PC-3 (cell line): ENCODE data around the gene CTNNBIP1.

Experiments used
- EZH2 ChIP-seq: fragments of 300-600 bp; sonication (generic); IDR thresholded peaks from one replicate; pipeline ENCODE4 v1.6.1; 2017; ENCODE audit warnings: antibody characterized with exemption, mild to moderate bottlenecking, low read length; ENCODE audit not compliant: unreplicated experiment
- TF ChIP-seq, protein P1 (sequence below): fragments of 300-600 bp; sonication (generic); conservative IDR thresholded peaks from 2 replicates; pipeline ENCODE4 v1.5.1; 2017; ENCODE audit warnings: antibody characterized with exemption, low read depth, mild to moderate bottlenecking, low read length

DNA sequence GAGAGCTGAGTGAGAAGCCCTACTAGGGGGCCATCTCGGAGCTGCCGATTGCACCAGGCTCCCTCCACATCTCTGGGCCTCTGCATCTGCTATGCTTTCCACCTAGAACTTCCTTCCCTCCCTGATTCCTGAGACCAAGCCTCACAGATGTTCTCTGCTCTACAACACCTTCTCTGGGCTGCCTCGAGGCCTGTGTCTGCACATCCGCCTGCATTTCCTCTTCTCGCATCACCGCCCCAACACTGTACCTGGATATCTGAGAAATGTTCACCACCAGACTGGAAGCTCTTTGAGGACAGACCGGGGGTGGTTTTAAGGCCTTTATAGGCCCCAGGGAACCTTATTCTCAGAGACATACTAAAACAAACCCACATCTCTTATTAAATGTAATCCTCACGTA, 20.7 kb downstream of the CTNNBIP1 start:
- TF ChIP-seq, protein P1, sequence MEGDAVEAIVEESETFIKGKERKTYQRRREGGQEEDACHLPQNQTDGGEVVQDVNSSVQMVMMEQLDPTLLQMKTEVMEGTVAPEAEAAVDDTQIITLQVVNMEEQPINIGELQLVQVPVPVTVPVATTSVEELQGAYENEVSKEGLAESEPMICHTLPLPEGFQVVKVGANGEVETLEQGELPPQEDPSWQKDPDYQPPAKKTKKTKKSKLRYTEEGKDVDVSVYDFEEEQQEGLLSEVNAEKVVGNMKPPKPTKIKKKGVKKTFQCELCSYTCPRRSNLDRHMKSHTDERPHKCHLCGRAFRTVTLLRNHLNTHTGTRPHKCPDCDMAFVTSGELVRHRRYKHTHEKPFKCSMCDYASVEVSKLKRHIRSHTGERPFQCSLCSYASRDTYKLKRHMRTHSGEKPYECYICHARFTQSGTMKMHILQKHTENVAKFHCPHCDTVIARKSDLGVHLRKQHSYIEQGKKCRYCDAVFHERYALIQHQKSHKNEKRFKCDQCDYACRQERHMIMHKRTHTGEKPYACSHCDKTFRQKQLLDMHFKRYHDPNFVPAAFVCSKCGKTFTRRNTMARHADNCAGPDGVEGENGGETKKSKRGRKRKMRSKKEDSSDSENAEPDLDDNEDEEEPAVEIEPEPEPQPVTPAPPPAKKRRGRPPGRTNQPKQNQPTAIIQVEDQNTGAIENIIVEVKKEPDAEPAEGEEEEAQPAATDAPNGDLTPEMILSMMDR: no peak
- TF ChIP-seq EZH2: no peak
